HFFc6 (cell line): ENCODE data around the gene TIAM2. TPM values are rescaled to one million over a fixed set of nuclear protein-coding genes. Genes with fewer than 3 reads are reported as not detected.
"Not testable (repeated sequence)": the region's sequence is repeated elsewhere in the genome, so short reads cannot be mapped to it uniquely, and the experiment has no call there.

ENCODE experiments used
- DNase-seq: peaks from one replicate; pipeline ENCODE4 v3.0.0-alpha.2; 2018
- H3K27ac Mint-ChIP-seq: 2 replicates; pipeline ENCODE4 v1.8.0; 2020; ENCODE audit warnings: mild to moderate bottlenecking, mixed read lengths
- H3K27me3 Mint-ChIP-seq: 2 replicates; pipeline ENCODE4 v1.8.0; 2021; ENCODE audit warnings: mild to moderate bottlenecking, moderate library complexity, mixed read lengths; ENCODE audit not compliant: insufficient read depth
- H3K36me3 Mint-ChIP-seq: 2 replicates; pipeline ENCODE4 v1.8.0; 2021; ENCODE audit warnings: low read depth, mixed read lengths
- H3K4me1 Mint-ChIP-seq: 2 replicates; pipeline ENCODE4 v1.8.0; 2020; ENCODE audit warnings: low read depth, mixed read lengths
- H3K4me3 Mint-ChIP-seq: 2 replicates; pipeline ENCODE4 v1.8.0; 2020; ENCODE audit warnings: mild to moderate bottlenecking, moderate library complexity, mixed read lengths
- H3K9me3 Mint-ChIP-seq: 2 replicates; pipeline ENCODE4 v1.8.0; 2020; ENCODE audit warnings: mild to moderate bottlenecking, mixed read lengths
- CTCF ChIP-seq: fragments of 200-600 bp; sonication (generic); IDR thresholded peaks from 2 replicates; pipeline ENCODE4 v1.5.0; 2021; ENCODE audit warnings: antibody characterized with exemption, mild to moderate bottlenecking
- total RNA-seq, 6 experiments: library from RNA; stranded (reverse); fragmentation: NEBNext Ultra II Directional; extraction: Animal tissue kit (Norgen Biotek cat#: 25700); gene quantifications; 2 replicates in 1 of 6; 3 replicates in 5 of 6; pipeline ENCODE4 v1.2.3, GENCODE V29; 2021

Gene TIAM2
- total RNA-seq, 6 experiments from 2014 or later: 7.2 to 11.2 (median 9.4) TPM

DNA sequence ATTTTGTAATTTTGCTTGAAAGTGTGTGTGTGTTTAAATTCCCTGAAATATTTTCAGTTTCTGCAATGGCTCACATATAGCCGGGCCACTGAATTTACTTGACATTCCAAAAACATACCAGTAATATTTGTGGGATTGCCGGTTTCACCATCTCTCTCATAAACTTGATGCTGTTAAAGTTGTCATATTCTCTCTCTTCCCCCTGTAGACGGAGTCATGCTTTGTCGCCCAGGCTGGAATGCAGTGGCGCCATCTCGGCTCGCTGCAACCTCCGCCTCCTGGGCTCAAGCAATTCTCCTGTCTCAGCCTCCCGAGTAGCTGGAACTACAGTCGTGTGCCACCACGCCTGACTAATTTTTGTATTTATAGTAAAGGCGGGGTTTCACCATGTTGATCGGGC is 122.1 kb downstream of the TIAM2 start:
- Mint-ChIP-seq H3K27ac (peak overlapping the region; percentile 85), H3K4me3 (peak overlapping the region; percentile 63; the same call in 1 of the 2 replicates), H3K4me1 (peaks cover 51% of the 10 kb centered on the region), H3K27me3 (no peaks in the 10 kb centered on the region; the same call in 1 of the 2 replicates), H3K9me3 (no peaks in the 10 kb centered on the region), H3K36me3 (peaks cover 21% of the 10 kb centered on the region)
- DNase-seq: peak; percentile 86
- no peak for TF ChIP-seq CTCF

DNA sequence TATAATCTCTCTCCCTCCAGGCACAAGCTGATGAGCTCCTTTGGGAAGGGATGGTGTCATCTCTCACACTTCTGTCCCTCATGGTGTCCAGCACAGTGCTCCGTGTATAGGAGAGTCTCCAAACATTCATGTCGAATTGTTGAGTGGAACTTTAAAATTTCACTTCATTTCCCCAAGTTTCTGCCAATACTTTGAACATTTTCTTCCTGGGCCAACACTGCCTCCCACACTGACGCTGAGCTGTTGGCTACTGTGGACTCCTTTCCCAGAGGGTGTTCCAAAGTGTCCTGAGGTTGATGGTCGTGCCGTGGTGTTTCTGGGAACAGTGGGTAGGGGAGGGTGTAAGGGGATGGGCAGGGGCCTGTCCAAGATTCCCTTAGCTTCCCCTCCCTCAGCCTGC is 122.7 kb downstream of the TIAM2 start:
- H3K36me3 Mint-ChIP-seq: peaks cover 21% of the 10 kb centered on the region
- H3K4me1 Mint-ChIP-seq: peaks cover 56% of the 10 kb centered on the region
- no peak for DNase-seq
- H3K27ac Mint-ChIP-seq: peak overlapping the region; percentile 85
- H3K4me3 Mint-ChIP-seq: peak overlapping the region; percentile 63
- no peaks in the 10 kb centered on the region; the same call in 1 of the 2 replicates for H3K27me3 Mint-ChIP-seq
- no peak for TF ChIP-seq CTCF
- no peaks in the 10 kb centered on the region for H3K9me3 Mint-ChIP-seq

DNA sequence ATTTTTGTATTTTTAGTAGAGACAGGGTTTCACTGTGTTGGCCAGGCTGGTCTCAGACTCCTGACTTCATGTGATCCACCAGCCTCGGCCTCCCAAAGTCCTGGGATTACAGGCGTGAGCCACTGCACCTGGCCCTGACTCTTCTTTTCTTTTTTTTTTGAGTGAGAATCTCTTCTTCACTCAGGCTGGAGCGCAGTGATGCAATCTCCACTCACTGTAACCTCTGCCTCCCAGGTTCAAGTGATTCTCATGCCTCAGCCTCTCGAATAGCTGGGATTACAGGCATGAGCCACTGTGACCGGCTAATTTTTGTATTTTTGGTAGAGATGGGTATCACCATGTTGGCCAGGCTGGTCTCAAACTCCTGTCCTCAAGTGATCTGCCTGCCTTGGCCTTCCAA is 124.1 kb downstream of the TIAM2 start:
- not testable (repeated sequence) for H3K9me3 Mint-ChIP-seq, DNase-seq, H3K27me3 Mint-ChIP-seq, H3K4me3 Mint-ChIP-seq, H3K27ac Mint-ChIP-seq
- Mint-ChIP-seq H3K36me3 (peaks cover 21% of the 10 kb centered on the region), H3K4me1 (peaks cover 65% of the 10 kb centered on the region)

- peaks cover 65% of the 10 kb centered on the region for H3K4me1 Mint-ChIP-seq
- TF ChIP-seq CTCF: no peak
- no peaks in the 10 kb centered on the region for H3K27me3 Mint-ChIP-seq
- no peak overlapping the region for H3K4me3 Mint-ChIP-seq
- DNase-seq: no peak
- peaks cover 21% of the 10 kb centered on the region for H3K36me3 Mint-ChIP-seq
- no peaks in the 10 kb centered on the region for H3K9me3 Mint-ChIP-seq
- H3K27ac Mint-ChIP-seq: no peak overlapping the region
Measured at GRCh38 chr6:155120034-155120433, 124.9 kb downstream of the TIAM2 start.

DNA sequence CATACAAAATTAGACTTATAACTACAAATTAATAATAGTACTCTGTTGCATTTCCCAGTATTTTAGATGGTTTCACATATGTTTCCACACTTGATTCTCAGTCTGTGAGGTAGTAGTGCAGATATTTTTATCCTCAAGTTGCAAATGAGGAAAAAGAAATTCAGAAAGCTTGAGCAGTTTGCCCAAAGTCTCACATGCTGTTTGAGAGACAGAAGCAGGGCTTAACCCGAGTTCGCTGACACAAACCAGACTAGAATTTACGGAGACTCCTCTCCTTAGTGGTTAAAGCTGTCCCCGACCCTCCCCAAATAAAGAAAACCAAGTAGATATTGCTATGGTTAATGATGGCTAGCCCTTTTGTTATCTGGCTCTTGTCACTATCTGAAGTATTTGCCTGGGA is 126.2 kb downstream of the TIAM2 start:
- Mint-ChIP-seq H3K36me3 (peaks cover 21% of the 10 kb centered on the region), H3K27ac (peak overlapping the region; percentile 93), H3K27me3 (no peaks in the 10 kb centered on the region), H3K4me3 (peak overlapping the region; percentile 87), H3K9me3 (no peaks in the 10 kb centered on the region), H3K4me1 (peaks cover 73% of the 10 kb centered on the region)
- no peak for DNase-seq
- TF ChIP-seq CTCF: no peak

DNA sequence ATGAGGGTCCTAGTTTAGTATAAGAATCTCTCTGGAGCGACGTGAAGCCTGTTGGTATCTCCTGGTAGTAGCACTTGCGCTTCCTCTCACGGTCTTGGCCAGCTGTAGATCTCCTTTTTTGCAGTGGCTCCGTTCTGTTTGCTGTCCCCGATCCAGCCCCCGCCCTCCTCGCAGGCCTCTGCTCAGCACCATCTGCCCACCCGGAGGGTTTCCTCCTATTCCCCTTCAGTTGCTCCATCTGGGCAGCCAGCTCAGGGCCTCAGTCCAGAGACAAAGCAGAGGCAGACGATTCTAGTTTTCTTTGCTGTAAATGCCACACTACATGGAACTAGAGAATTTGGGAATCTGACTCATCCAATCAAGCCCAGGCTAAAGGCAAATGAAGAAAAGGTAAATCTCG is 126.6 kb downstream of the TIAM2 start:
- peak overlapping the region; percentile 93 for H3K27ac Mint-ChIP-seq
- H3K36me3 Mint-ChIP-seq: peaks cover 21% of the 10 kb centered on the region
- H3K27me3 Mint-ChIP-seq: no peaks in the 10 kb centered on the region
- H3K4me1 Mint-ChIP-seq: peaks cover 73% of the 10 kb centered on the region
- DNase-seq: peak; percentile 28
- H3K9me3 Mint-ChIP-seq: no peaks in the 10 kb centered on the region
- H3K4me3 Mint-ChIP-seq: peak overlapping the region; percentile 87
- no peak for TF ChIP-seq CTCF
